Liver (tissue), 9 donors: Measurements from ENCODE around the gene RANBP1. TPM values are rescaled to one million over a fixed set of nuclear protein-coding genes. Genes with fewer than 3 reads are reported as not detected.

Experiments used
- DNase-seq: peaks from one replicate; pipeline ENCODE4 v3.0.0-alpha.2; 2017; ENCODE audit warnings: low spot score
- H3K27ac ChIP-seq, 2 donors: one replicate each; pipeline ENCODE4 v1.7.0; 2013; ENCODE audit warnings: inconsistent platforms in 2 of 2, low read length in 2 of 2, control low read depth in 1 of 2, low read depth in 1 of 2, mild to moderate bottlenecking in 1 of 2
- H3K27me3 ChIP-seq, 4 donors: one replicate each; pipeline versions ENCODE4 v1.6.1 to v1.7.0; 2013; ENCODE audit warnings: low read length in 3 of 4, inconsistent platforms in 1 of 4, mild to moderate bottlenecking in 1 of 4, moderate library complexity in 1 of 4; ENCODE audit not compliant: control insufficient read depth in 4 of 4, insufficient read depth in 4 of 4
- H3K36me3 ChIP-seq, 4 donors: one replicate each; pipeline versions ENCODE4 v1.6.1 to v1.7.0; 2013; ENCODE audit warnings: low read length in 3 of 4, mild to moderate bottlenecking in 3 of 4, low read depth in 1 of 4, moderate library complexity in 1 of 4; ENCODE audit not compliant: control insufficient read depth in 4 of 4, insufficient read depth in 3 of 4
- H3K4me1 ChIP-seq, 4 donors: one replicate each; pipeline versions ENCODE4 v1.6.1 to v1.7.0; 2013; ENCODE audit warnings: low read length in 3 of 4, mild to moderate bottlenecking in 3 of 4, moderate library complexity in 1 of 4; ENCODE audit not compliant: control insufficient read depth in 4 of 4, insufficient read depth in 4 of 4
- H3K4me3 ChIP-seq, 3 donors: one replicate each; pipeline versions ENCODE4 v1.6.1 to v1.7.0; 2013; ENCODE audit warnings: low read length in 3 of 3, control low read depth in 1 of 3, low read depth in 1 of 3, mild to moderate bottlenecking in 1 of 3
- H3K9ac ChIP-seq, 2 donors: one replicate each; pipeline ENCODE4 v1.7.0; 2013; ENCODE audit warnings: low read length in 2 of 2, mild to moderate bottlenecking in 2 of 2, moderate library complexity in 2 of 2, control low read depth in 1 of 2, low read depth in 1 of 2
- H3K9me3 ChIP-seq, 4 donors: one replicate each; pipeline versions ENCODE4 v1.6.1 to v1.7.0; 2013; ENCODE audit warnings: low read length in 3 of 4; ENCODE audit not compliant: control insufficient read depth in 4 of 4
- EGR1 ChIP-seq, 2 donors: IDR thresholded peaks; 2 replicates each; pipeline ENCODE4 v1.6.1; 2016 to 2018; ENCODE audit warnings: antibody characterized with exemption in 2 of 2, low read depth in 2 of 2
- FOXA2 ChIP-seq: IDR thresholded peaks from 2 replicates; pipeline ENCODE4 v1.6.1; 2016; ENCODE audit warnings: antibody characterized with exemption
- GABPA ChIP-seq, 2 donors: IDR thresholded peaks in 1 of 2; conservative IDR thresholded peaks in 1 of 2; 2 replicates each; pipeline ENCODE4 v1.6.1; 2016; ENCODE audit warnings: antibody characterized with exemption in 2 of 2, mild to moderate bottlenecking in 1 of 2, moderate library complexity in 1 of 2
- JUND ChIP-seq, 2 donors: IDR thresholded peaks; 2 replicates each; pipeline ENCODE4 v1.6.1; 2016; ENCODE audit warnings: antibody characterized with exemption in 2 of 2
- RAD21 ChIP-seq, 2 donors: IDR thresholded peaks; 2 replicates each; pipeline ENCODE4 v1.6.1; 2016; ENCODE audit warnings: antibody characterized with exemption in 2 of 2, mild to moderate bottlenecking in 2 of 2
- RXRA ChIP-seq, 2 donors: IDR thresholded peaks; 2 replicates each; pipeline ENCODE4 v1.6.1; 2017 to 2018; ENCODE audit warnings: antibody characterized with exemption in 2 of 2, mild to moderate bottlenecking in 1 of 2
- SP1 ChIP-seq: IDR thresholded peaks from 2 replicates; pipeline ENCODE4 v1.6.1; 2018; ENCODE audit warnings: antibody characterized with exemption, mild to moderate bottlenecking
- YY1 ChIP-seq: IDR thresholded peaks from 2 replicates; pipeline ENCODE4 v1.6.1; 2016; ENCODE audit warnings: antibody characterized with exemption, mild to moderate bottlenecking
- WGBS: extraction: QIAGEN DNeasy Blood & Tissue Kit; methylation state at CpG from one replicate; pipeline ENCODE4 v1.1.7; 2013; 5-methylcytosine and 5-hydroxymethylcytosine counted together
- polyA plus RNA-seq, 2 donors: library from polyadenylated mRNA; stranded (reverse) in 1 of 2; unstranded in 1 of 2; fragments of 200-250 nt in 1 of 2; fragments of >200 nt in 1 of 2; fragmentation: Nextera tagmentation in 1 of 2; extraction: Ambion mirVana in 1 of 2; gene quantifications; one replicate each; pipeline versions ENCODE4 v1.2.1 to v1.2.3, GENCODE V29; 2013 to 2015
- total RNA-seq, 2 donors: library from RNA; depleted of rRNA; stranded (reverse); fragments of >200 nt; gene quantifications; one replicate each; pipeline ENCODE4 v1.2.3, GENCODE V29; 2014
- TF ChIP-seq, protein P1 (sequence below): IDR thresholded peaks from 2 replicates; pipeline ENCODE4 v1.6.1; 2016; ENCODE audit warnings: antibody characterized with exemption
- TF ChIP-seq, protein P2 (sequence below): fragments of 150-350 bp; IDR thresholded peaks from 2 replicates; pipeline ENCODE4 v1.5.1; 2017; ENCODE audit warnings: improper control_type of control experiment, low read depth, low read length; ENCODE audit not compliant: missing input control
- TF ChIP-seq, protein P3 (sequence below): IDR thresholded peaks from 2 replicates; pipeline ENCODE4 v1.6.1; 2016; ENCODE audit warnings: antibody characterized with exemption
- donor health status: healthy.
- donor health status: healthy.
- donor health status: healthy.
- donor health status: healthy.
- donor health status: healthy.

The RANBP1 gene
- total and polyA plus RNA-seq, 4 donors = 62.3 to 102 (median 87.8) TPM

DNA sequence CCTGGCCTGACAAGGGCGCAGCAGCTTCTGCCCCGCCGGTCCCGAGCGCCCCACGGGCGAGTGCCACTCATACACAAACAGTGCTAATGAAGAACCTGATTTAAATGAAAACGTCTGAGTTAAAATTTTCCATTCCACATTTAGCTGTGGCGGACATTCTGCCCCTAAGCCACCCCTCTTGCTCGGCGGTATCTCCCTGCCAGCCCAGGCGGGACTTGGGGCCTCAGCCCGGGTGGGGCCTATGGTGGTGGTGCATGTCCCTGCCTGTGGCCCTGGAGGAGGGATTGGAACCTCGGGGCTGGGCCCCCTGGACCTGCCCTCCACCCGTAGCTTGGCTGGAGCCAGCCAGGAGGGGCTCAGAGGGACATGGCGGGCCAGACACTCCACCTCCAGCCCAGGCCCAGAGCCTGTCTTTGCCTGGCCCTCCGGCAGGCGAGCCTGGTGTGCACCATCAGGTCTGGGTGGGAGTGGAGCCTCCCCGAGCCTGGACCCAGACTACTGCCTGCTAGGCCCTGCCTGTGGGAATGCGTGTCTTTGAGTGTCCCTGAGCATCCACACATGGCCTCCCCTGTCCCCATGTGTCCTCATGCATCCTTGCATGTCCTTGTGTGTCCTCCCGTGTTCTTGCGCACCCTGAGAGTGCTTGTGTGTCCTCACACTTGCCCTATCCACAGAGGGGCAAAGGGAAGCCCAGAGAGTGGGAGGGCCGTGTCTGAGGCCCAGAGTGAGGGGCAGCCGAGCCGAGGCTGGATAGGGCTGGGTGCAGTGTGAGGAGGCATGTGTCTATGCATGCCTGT, 20.1 kb downstream of the RANBP1 start:
- H3K4me3 ChIP-seq = no peak overlapping the region
- DNase-seq = no peak
- peaks cover 10 to 29% (median 21%) of the 10 kb centered on the region in 4 donors for H3K4me1 ChIP-seq
- no peak overlapping the region for H3K9ac ChIP-seq
- no peak overlapping the region for H3K27ac ChIP-seq
- TF ChIP-seq RXRA (IDR thresholded peaks at IDR 0.05) = no peak
- no peak for TF ChIP-seq YY1
- TF ChIP-seq EGR1 (IDR thresholded peaks at IDR 0.05; ENCODE audit: low read depth in 2 of 2) = no peak
- TF ChIP-seq JUND (IDR thresholded peaks at IDR 0.05) = no peak
- TF ChIP-seq, protein P1, sequence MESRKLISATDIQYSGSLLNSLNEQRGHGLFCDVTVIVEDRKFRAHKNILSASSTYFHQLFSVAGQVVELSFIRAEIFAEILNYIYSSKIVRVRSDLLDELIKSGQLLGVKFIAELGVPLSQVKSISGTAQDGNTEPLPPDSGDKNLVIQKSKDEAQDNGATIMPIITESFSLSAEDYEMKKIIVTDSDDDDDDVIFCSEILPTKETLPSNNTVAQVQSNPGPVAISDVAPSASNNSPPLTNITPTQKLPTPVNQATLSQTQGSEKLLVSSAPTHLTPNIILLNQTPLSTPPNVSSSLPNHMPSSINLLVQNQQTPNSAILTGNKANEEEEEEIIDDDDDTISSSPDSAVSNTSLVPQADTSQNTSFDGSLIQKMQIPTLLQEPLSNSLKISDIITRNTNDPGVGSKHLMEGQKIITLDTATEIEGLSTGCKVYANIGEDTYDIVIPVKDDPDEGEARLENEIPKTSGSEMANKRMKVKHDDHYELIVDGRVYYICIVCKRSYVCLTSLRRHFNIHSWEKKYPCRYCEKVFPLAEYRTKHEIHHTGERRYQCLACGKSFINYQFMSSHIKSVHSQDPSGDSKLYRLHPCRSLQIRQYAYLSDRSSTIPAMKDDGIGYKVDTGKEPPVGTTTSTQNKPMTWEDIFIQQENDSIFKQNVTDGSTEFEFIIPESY = no peak
- TF ChIP-seq SP1 = no peak
- 93% methylated on average over 25 of the region's 25 CpGs for WGBS
- H3K27me3 ChIP-seq = no peaks in the 10 kb centered on the region
- no peaks in the 10 kb centered on the region for H3K9me3 ChIP-seq
- peaks cover 0 to 5% (median 0%) of the 10 kb centered on the region in 4 donors for H3K36me3 ChIP-seq

DNA sequence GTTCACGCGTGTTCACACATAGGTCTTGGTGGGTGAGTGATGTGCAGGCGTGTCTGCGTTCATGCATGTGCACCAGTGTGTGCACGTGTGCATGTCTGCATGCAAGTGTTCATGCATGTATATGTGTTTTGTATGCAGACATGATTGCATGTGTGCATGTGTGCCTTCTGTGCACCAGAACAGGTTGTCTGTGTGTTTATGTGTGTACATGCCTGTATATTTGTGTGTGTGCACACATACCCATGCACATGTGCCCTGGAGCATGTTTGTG, 20.6 kb downstream of the RANBP1 start:
- DNase-seq = no peak
- TF ChIP-seq, protein P2, sequence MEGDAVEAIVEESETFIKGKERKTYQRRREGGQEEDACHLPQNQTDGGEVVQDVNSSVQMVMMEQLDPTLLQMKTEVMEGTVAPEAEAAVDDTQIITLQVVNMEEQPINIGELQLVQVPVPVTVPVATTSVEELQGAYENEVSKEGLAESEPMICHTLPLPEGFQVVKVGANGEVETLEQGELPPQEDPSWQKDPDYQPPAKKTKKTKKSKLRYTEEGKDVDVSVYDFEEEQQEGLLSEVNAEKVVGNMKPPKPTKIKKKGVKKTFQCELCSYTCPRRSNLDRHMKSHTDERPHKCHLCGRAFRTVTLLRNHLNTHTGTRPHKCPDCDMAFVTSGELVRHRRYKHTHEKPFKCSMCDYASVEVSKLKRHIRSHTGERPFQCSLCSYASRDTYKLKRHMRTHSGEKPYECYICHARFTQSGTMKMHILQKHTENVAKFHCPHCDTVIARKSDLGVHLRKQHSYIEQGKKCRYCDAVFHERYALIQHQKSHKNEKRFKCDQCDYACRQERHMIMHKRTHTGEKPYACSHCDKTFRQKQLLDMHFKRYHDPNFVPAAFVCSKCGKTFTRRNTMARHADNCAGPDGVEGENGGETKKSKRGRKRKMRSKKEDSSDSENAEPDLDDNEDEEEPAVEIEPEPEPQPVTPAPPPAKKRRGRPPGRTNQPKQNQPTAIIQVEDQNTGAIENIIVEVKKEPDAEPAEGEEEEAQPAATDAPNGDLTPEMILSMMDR = no peak
- TF ChIP-seq FOXA2 (no peak), GABPA (IDR thresholded peaks at IDR 0.05 in 1 of 2, conservative IDR thresholded peaks at IDR 0.05 in 1 of 2) (no peak), JUND (IDR thresholded peaks at IDR 0.05) (no peak), RAD21 (IDR thresholded peaks at IDR 0.05) (no peak), SP1 (no peak)
- TF ChIP-seq, protein P1 = no peak
- TF ChIP-seq, protein P3, sequence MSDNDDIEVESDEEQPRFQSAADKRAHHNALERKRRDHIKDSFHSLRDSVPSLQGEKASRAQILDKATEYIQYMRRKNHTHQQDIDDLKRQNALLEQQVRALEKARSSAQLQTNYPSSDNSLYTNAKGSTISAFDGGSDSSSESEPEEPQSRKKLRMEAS = no peak
- Histone ChIP-seq H3K9me3 (no peaks in the 10 kb centered on the region), H3K4me1 (peaks cover 10 to 28% (median 20%) of the 10 kb centered on the region in 4 donors), H3K9ac (no peak overlapping the region), H3K4me3 (no peak overlapping the region), H3K27ac (no peak overlapping the region), H3K36me3 (peaks cover 0 to 10% (median 0%) of the 10 kb centered on the region in 4 donors), H3K27me3 (no peaks in the 10 kb centered on the region)
- 97% methylated on average over 5 of the region's 5 CpGs for WGBS
